ENCODE results near the gene NKAIN2. TPM values are rescaled to one million over a fixed set of nuclear protein-coding genes. Genes with fewer than 3 reads are reported as not detected.

NKAIN2 gene
- total and polyA plus RNA-seq, 9 of the 15 experiments (the other 6 are each of a cell fraction or from before 2014, with no cell fraction given): not detected

GRCh38 chr6:124028117-124028516 is 224.5 kb downstream of the NKAIN2 start:
- no peak overlapping the region for H2AFZ ChIP-seq (ENCODE audit: low read depth, low read length)
- DNase-seq (ENCODE audit: extremely low read depth in 1 of 4, low spot score in 3 of 4) (no peak), FAIRE-seq (no peak), ATAC-seq (no peak)
- H4K20me1 ChIP-seq (replicated peaks; ENCODE audit: control insufficient read depth, insufficient read depth, low read length): no peaks in the 10 kb centered on the region
- WGBS (ENCODE audit: insufficient coverage, low coverage, missing lambda C conversion rate): 0% methylated on average over 1 of the region's 2 CpGs
- intact Hi-C loops (cut with micrococcal nuclease): no loop called here
- TF ChIP-seq E2F3 (CRISPR knock-in tag; IDR thresholded peaks at IDR 0.05) (no peak), USF1 (CRISPR knock-in tag; IDR thresholded peaks at IDR 0.05) (no peak)
- in situ Hi-C loops (cut with MboI): no loop called here
- no peaks in the 10 kb centered on the region for H3K9me3 ChIP-seq (replicated peaks; ENCODE audit: control insufficient read depth, insufficient read depth, low read depth, low read length)
- CTCF ChIA-PET (ENCODE audit: low intra/inter-chr PET ratio): no interaction called here
- H3K4me1 ChIP-seq (replicated peaks in 1 of 2; ENCODE audit: control insufficient read depth in 2 of 2, insufficient read depth in 2 of 2, low read length in 2 of 2): no peaks in the 10 kb centered on the region
- no peak overlapping the region for H3K4me2 ChIP-seq (ENCODE audit: insufficient read depth, low read length)
- POLR2A ChIA-PET: no interaction called here
- no TSS peak for BruUV-seq (replicated peaks)
- no peak overlapping the region for H3K9ac ChIP-seq (ENCODE audit: insufficient read depth in 1 of 2, low read depth in 2 of 2, low read length in 2 of 2)
- H3K4me3 ChIP-seq: no peak overlapping the region
- H3K79me2 ChIP-seq (ENCODE audit: control insufficient read depth, insufficient read depth, low read length): no peaks in the 10 kb centered on the region
- H3K27ac ChIP-seq (ENCODE audit: extremely low read depth, low read depth, low read length): no peak overlapping the region
- H3K9me1 ChIP-seq (ENCODE audit: control insufficient read depth, insufficient read depth, low read length): no peaks in the 10 kb centered on the region
- H3K36me3 ChIP-seq (ENCODE audit: control insufficient read depth, insufficient read depth, low read length): no peaks in the 10 kb centered on the region
- no peaks in the 10 kb centered on the region for H3K27me3 ChIP-seq (ENCODE audit: control insufficient read depth in 2 of 2, insufficient read depth in 2 of 2, low read length in 2 of 2)

- ATAC-seq: no peak
- H3K4me1 ChIP-seq (replicated peaks in 1 of 2; ENCODE audit: control insufficient read depth in 2 of 2, insufficient read depth in 2 of 2, low read length in 2 of 2): no peaks in the 10 kb centered on the region
- whole genome bisulfite sequencing (ENCODE audit: insufficient coverage, low coverage, missing lambda C conversion rate): 5% methylated on average over 5 of the region's 5 CpGs
- ChIA-PET CTCF (ENCODE audit: low intra/inter-chr PET ratio) (no interaction called here), POLR2A (no interaction called here)
- BruUV-seq (replicated peaks): no TSS peak
- FAIRE-seq: no peak
- TF ChIP-seq MCM5 (IDR thresholded peaks at IDR 0.05; ENCODE audit: low read depth) (no peak), RNF219 (CRISPR knock-in tag; IDR thresholded peaks at IDR 0.05) (no peak)
- in situ Hi-C loops (cut with MboI) (no loop called here), intact Hi-C loops (cut with micrococcal nuclease) (no loop called here)
- H3K27ac ChIP-seq (ENCODE audit: extremely low read depth, low read depth, low read length): no peak overlapping the region
- no peak overlapping the region for H3K4me2 ChIP-seq (ENCODE audit: insufficient read depth, low read length)
- H3K9me3 ChIP-seq (replicated peaks; ENCODE audit: control insufficient read depth, insufficient read depth, low read depth, low read length): no peaks in the 10 kb centered on the region
- H3K4me3 ChIP-seq: no peak overlapping the region
- no peaks in the 10 kb centered on the region for H3K27me3 ChIP-seq (ENCODE audit: control insufficient read depth in 2 of 2, insufficient read depth in 2 of 2, low read length in 2 of 2)
- no peak for DNase-seq (ENCODE audit: extremely low read depth in 1 of 4, low spot score in 3 of 4)
- H3K79me2 ChIP-seq (ENCODE audit: control insufficient read depth, insufficient read depth, low read length): no peaks in the 10 kb centered on the region
- H3K36me3 ChIP-seq (ENCODE audit: control insufficient read depth, insufficient read depth, low read length): no peaks in the 10 kb centered on the region
- H2AFZ ChIP-seq (ENCODE audit: low read depth, low read length): no peak overlapping the region
- H4K20me1 ChIP-seq (replicated peaks; ENCODE audit: control insufficient read depth, insufficient read depth, low read length): no peaks in the 10 kb centered on the region
- no peaks in the 10 kb centered on the region for H3K9me1 ChIP-seq (ENCODE audit: control insufficient read depth, insufficient read depth, low read length)
- no peak overlapping the region for H3K9ac ChIP-seq (ENCODE audit: insufficient read depth in 1 of 2, low read depth in 2 of 2, low read length in 2 of 2)
These were observed 225.9 kb downstream of the NKAIN2 start for GRCh38 chr6:124029567-124029966.
